K562 (cell line): ENCODE data around the gene VSIG2. TPM values are rescaled to one million over a fixed set of nuclear protein-coding genes. Genes with fewer than 3 reads are reported as not detected.

ENCODE experiments used
- ATAC-seq: fragments of 200-7000 bp; cut with Tn5 transposase; 3 replicates; pipeline ENCODE4 v1.9.1; 2020; ENCODE audit warnings: moderate library complexity
- BruUV-seq: library from RNA; stranded (reverse); fragments of 400-500 nt; replicated peaks from 2 replicates; lab custom pipeline; 2021; lab: Mats Ljungman, UMichigan
- CTCF ChIA-PET: fragments of 300-600 bp; formaldehyde crosslinking; extraction: SDS; loops from one replicate; lab custom pipeline; 2021; ENCODE audit warnings: low intra/inter-chr PET ratio; lab: Yijun Ruan, JAX
- POLR2A ChIA-PET: fragments of 300-600, 350-650 bp; sonication (Branson Sonifier 250); formaldehyde crosslinking; extraction: SDS; loops from one replicate; lab custom pipeline; 2021; ENCODE audit warnings: antibody characterized with exemption, inconsistent platforms; lab: Yijun Ruan, JAX
- DNase-seq, 4 experiments: peaks; one replicate each; pipeline versions ENCODE4 v3.0.0 to v3.0.0-alpha.2; 2011 to 2018; ENCODE audit warnings: low spot score in 3 of 4, mixed read lengths in 3 of 4; ENCODE audit errors: extremely low read depth in 1 of 4
- FAIRE-seq: peaks from 2 replicates; lab custom pipeline; 2011; peaks lifted over from hg19 to GRCh38; lab: Jason Lieb, UNC
- H2AFZ ChIP-seq: 2 replicates; pipeline ENCODE4 v1.6.0; 2011; ENCODE audit warnings: low read depth, low read length, control low read depth, inconsistent platforms
- H3K27ac ChIP-seq: fragments of 200-600 bp; 3 replicates; pipeline ENCODE4 v1.8.0; 2011; ENCODE audit warnings: low read depth, mild to moderate bottlenecking, control low read depth, inconsistent platforms, low read length, moderate library complexity, mixed read lengths; ENCODE audit errors: extremely low read depth
- H3K27me3 ChIP-seq, 2 experiments: fragments of 300-600 bp in 1 of 2; 2 replicates in 1 of 2; 3 replicates in 1 of 2; pipeline versions ENCODE4 v1.6.0 to v1.8.0; 2011; ENCODE audit warnings: inconsistent platforms in 2 of 2, low read length in 2 of 2, mild to moderate bottlenecking in 1 of 2, mixed read lengths in 1 of 2, moderate library complexity in 1 of 2; ENCODE audit not compliant: control insufficient read depth in 2 of 2, insufficient read depth in 2 of 2
- H3K36me3 ChIP-seq: fragments of 300-600 bp; 3 replicates; pipeline ENCODE4 v1.8.0; 2011; ENCODE audit warnings: mild to moderate bottlenecking, low read length, inconsistent platforms; ENCODE audit not compliant: control insufficient read depth, insufficient read depth
- H3K4me1 ChIP-seq, 2 experiments: fragments of 200-600 bp in 1 of 2; replicated peaks in 1 of 2; 2 replicates in 1 of 2; 3 replicates in 1 of 2; pipeline versions ENCODE4 v1.5.1 to v1.8.0; 2011; ENCODE audit warnings: inconsistent platforms in 2 of 2, low read length in 2 of 2, mild to moderate bottlenecking in 1 of 2, mixed read lengths in 1 of 2, moderate library complexity in 1 of 2; ENCODE audit not compliant: control insufficient read depth in 2 of 2, insufficient read depth in 2 of 2
- H3K4me2 ChIP-seq: 2 replicates; pipeline ENCODE4 v1.6.1; 2011; ENCODE audit warnings: low read length, control low read depth, inconsistent platforms, mixed read lengths; ENCODE audit not compliant: insufficient read depth
- H3K4me3 ChIP-seq: fragments of 200-600 bp; sonication (generic), shearing (Covaris generic); 2 replicates; pipeline ENCODE4 v1.5.1; 2016; ENCODE audit warnings: control low read depth, inconsistent platforms
- H3K79me2 ChIP-seq: fragments of 200-600 bp; 3 replicates; pipeline ENCODE4 v1.8.0; 2011; ENCODE audit warnings: low read length, inconsistent platforms; ENCODE audit not compliant: control insufficient read depth, insufficient read depth
- H3K9ac ChIP-seq, 2 experiments: 2 replicates each; pipeline versions ENCODE4 v1.6.0 to v1.6.1; 2011; ENCODE audit warnings: low read depth in 2 of 2, low read length in 2 of 2, control low read depth in 1 of 2, inconsistent platforms in 1 of 2, mild to moderate bottlenecking in 1 of 2, mixed read lengths in 1 of 2; ENCODE audit not compliant: insufficient read depth in 1 of 2
- H3K9me1 ChIP-seq: one replicate; pipeline ENCODE4 v1.6.0; 2011; ENCODE audit warnings: inconsistent platforms, mild to moderate bottlenecking, low read length, moderate library complexity; ENCODE audit not compliant: control insufficient read depth, insufficient read depth
- H3K9me3 ChIP-seq: replicated peaks from 2 replicates; pipeline ENCODE4 v1.5.1; 2011; ENCODE audit warnings: low read depth, low read length, inconsistent platforms; ENCODE audit not compliant: control insufficient read depth, insufficient read depth
- H4K20me1 ChIP-seq: replicated peaks from 2 replicates; pipeline ENCODE4 v1.6.1; 2011; ENCODE audit warnings: low read length, inconsistent platforms, mixed read lengths; ENCODE audit not compliant: control insufficient read depth, insufficient read depth
- BHLHE40 ChIP-seq: IDR thresholded peaks from 2 replicates; pipeline ENCODE4 v1.6.1; 2011; ENCODE audit warnings: low read length, improper control_type of control experiment
- CHD4 ChIP-seq: fragments of 200-600 bp; sonication (generic); IDR thresholded peaks from 3 replicates; pipeline ENCODE4 v1.6.1; 2012; ENCODE audit warnings: low read depth, mild to moderate bottlenecking, mixed read lengths, low read length, inconsistent platforms; ENCODE audit not compliant: insufficient read depth, insufficient replicate concordance, poor library complexity, severe bottlenecking
- DPF2 ChIP-seq: fragments of 450-650 bp; IDR thresholded peaks from 2 replicates; pipeline ENCODE4 v1.6.1; 2016
- E2F3 ChIP-seq: fragments of 250-450 bp; sonication (Bioruptor Pico); IDR thresholded peaks from 2 replicates; pipeline ENCODE4 v1.4.0; 2020; ENCODE audit warnings: mild to moderate bottlenecking
- ETV6 ChIP-seq, 3 experiments: fragments of 150-350 bp in 1 of 3; sonication (generic) in 1 of 3; formaldehyde crosslinking in 1 of 3; IDR thresholded peaks; 2 replicates each; pipeline versions ENCODE4 v1.6.1 to v1.8.0; 2014 to 2022; ENCODE audit warnings: borderline replicate concordance in 2 of 3, low read depth in 2 of 3, antibody characterized with exemption in 1 of 3, low read length in 1 of 3, mild to moderate bottlenecking in 1 of 3, missing genetic modification reagents in 1 of 3
- FOS ChIP-seq: IDR thresholded peaks from 3 replicates; pipeline ENCODE4 v1.6.1; 2011; ENCODE audit not compliant: insufficient read length; ENCODE audit errors: extremely low read depth
- RBFOX2 ChIP-seq: fragments of 200-400 bp; formaldehyde crosslinking; IDR thresholded peaks from 2 replicates; pipeline ENCODE4 v1.6.1; 2017; ENCODE audit warnings: low read depth, mild to moderate bottlenecking, low read length, moderate library complexity
- SMAD4 ChIP-seq: fragments of 250-450 bp; sonication (Bioruptor Pico); conservative IDR thresholded peaks from 2 replicates; pipeline ENCODE4 v1.8.0; 2021; ENCODE audit warnings: inconsistent platforms, mild to moderate bottlenecking, moderate library complexity
- SMARCA5 ChIP-seq: fragments of 450-650 bp; IDR thresholded peaks from 2 replicates; pipeline ENCODE4 v1.6.1; 2016
- SRSF7 ChIP-seq: fragments of 200-400 bp; formaldehyde crosslinking; optimal IDR thresholded peaks from 2 replicates; pipeline ENCODE3; 2017; ENCODE audit warnings: mild to moderate bottlenecking, low read depth, low read length
- ZFP36 ChIP-seq: fragments of 150-350 bp; IDR thresholded peaks from 2 replicates; pipeline ENCODE4 v1.6.1; 2018; ENCODE audit warnings: low read length, low read depth; ENCODE audit not compliant: partially characterized antibody
- ZNF121 ChIP-seq: sonication (generic); formaldehyde crosslinking; conservative IDR thresholded peaks from 2 replicates; pipeline ENCODE4 v1.8.0; 2022; ENCODE audit warnings: missing genetic modification reagents
- ZNF23 ChIP-seq: fragments of 250-450 bp; sonication (Bioruptor Pico); IDR thresholded peaks from 2 replicates; pipeline ENCODE4 v1.4.0; 2020; ENCODE audit warnings: mild to moderate bottlenecking
- ZNF347 ChIP-seq: fragments of 450-650 bp; formaldehyde crosslinking; IDR thresholded peaks from 2 replicates; pipeline ENCODE4 v1.4.0; 2020; ENCODE audit warnings: low read depth, mild to moderate bottlenecking, moderate library complexity
- WGBS: fragments of 100-300 bp; shearing (Covaris generic); methylation state at CpG from one replicate; pipeline ENCODE4 v1.1.6; 2016; ENCODE audit warnings: low coverage, mixed read lengths; ENCODE audit not compliant: insufficient coverage; ENCODE audit errors: missing lambda C conversion rate; 5-methylcytosine and 5-hydroxymethylcytosine counted together
- in situ Hi-C: fragments of 300-500 bp; cut with MboI; formaldehyde crosslinking; loops from 4 replicates; pipeline ENCODE4 v1.15.0; 2018; ENCODE audit warnings: inconsistent platforms, mixed read lengths
- intact Hi-C: fragments of 100-400 bp; cut with micrococcal nuclease; formaldehyde crosslinking; loops from 2 replicates; pipeline ENCODE4 v1.14.2; 2022
- polyA plus RNA-seq, 8 experiments: library from polyadenylated mRNA; depleted of rRNA in 4 of 8; stranded (reverse) in 5 of 8; unstranded in 3 of 8; fragments of >200 nt; fragmentation: Nextera tagmentation in 2 of 8; fragmentation: Illumina TruSeq in 1 of 8; extraction: Ambion mirVana in 2 of 8; extraction: Trizol in 1 of 8; gene quantifications; 2 replicates each; pipeline versions ENCODE4 v1.2.1 to v1.2.3, GENCODE V29; 2011 to 2014; ENCODE audit warnings: inconsistent platforms in 1 of 8, missing spikeins in 1 of 8
- total RNA-seq, 7 experiments: library from RNA; depleted of rRNA in 6 of 7; stranded (reverse); fragments of >200 nt in 6 of 7; fragmentation: Illumina TruSeq in 2 of 7; extraction: Trizol in 2 of 7; gene quantifications; 2 replicates each; pipeline versions ENCODE4 v1.2.1 to v1.2.3, GENCODE V29; 2011 to 2021; ENCODE audit warnings: low replicate concordance in 1 of 7
- TF ChIP-seq, protein P1 (sequence below): sonication (generic); formaldehyde crosslinking; IDR thresholded peaks from 2 replicates; pipeline ENCODE4 v1.8.0; 2022; ENCODE audit warnings: missing genetic modification reagents, mild to moderate bottlenecking, moderate library complexity, borderline replicate concordance
- TF ChIP-seq, protein P2 (sequence below): fragments of 450-650 bp; IDR thresholded peaks from 2 replicates; pipeline ENCODE4 v1.6.1; 2017; ENCODE audit warnings: antibody characterized with exemption, mild to moderate bottlenecking
- TF ChIP-seq, protein P3 (sequence below): sonication (generic); formaldehyde crosslinking; IDR thresholded peaks from 2 replicates; pipeline ENCODE4 v1.9.0; 2022; ENCODE audit warnings: mild to moderate bottlenecking, missing genetic modification reagents

VSIG2 gene
- total and polyA plus RNA-seq, 9 of the 15 experiments (the other 6 are each of a cell fraction or from before 2014, with no cell fraction given), result not detected

DNA sequence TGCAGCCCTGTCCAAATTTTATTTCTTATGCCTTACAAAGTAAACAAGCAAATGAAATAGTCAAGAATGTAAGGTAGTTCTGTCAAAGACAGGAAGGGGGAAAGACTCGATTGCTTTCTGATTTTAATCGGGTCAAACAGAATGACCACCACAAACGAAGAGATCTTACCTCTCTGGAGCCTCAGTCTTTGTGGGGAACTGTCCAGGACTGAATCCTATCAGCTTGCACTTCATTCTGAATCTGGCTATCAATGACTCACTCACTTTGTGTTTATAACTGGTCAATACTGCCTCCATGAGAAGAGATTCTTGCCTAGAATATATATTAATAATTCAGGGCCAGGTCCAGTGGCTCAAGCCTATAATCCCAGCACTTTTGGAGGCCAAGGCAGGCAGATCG lies 30.9 kb upstream of the VSIG2 start:
- Histone ChIP-seq H3K9me3 (no peaks in the 10 kb centered on the region), H3K27ac (no peak overlapping the region), H4K20me1 (no peaks in the 10 kb centered on the region), H2AFZ (no peak overlapping the region), H3K9me1 (no peaks in the 10 kb centered on the region), H3K79me2 (no peaks in the 10 kb centered on the region), H3K4me1 (no peaks in the 10 kb centered on the region), H3K4me3 (no peak overlapping the region), H3K36me3 (no peaks in the 10 kb centered on the region), H3K27me3 (no peaks in the 10 kb centered on the region), H3K9ac (no peak overlapping the region), H3K4me2 (no peak overlapping the region)
- DNase-seq, result no peak
- in situ Hi-C loops (no loop called here), intact Hi-C loops (no loop called here)
- CTCF ChIA-PET, result no interaction called here
- POLR2A ChIA-PET, result interaction anchor here (0.7 kb wide), 1 partner anchor 103 kb away, joined by 3 read pairs; no protein-coding TSS in a partner anchor
- no TSS peak for BruUV-seq
- TF ChIP-seq, protein P1, sequence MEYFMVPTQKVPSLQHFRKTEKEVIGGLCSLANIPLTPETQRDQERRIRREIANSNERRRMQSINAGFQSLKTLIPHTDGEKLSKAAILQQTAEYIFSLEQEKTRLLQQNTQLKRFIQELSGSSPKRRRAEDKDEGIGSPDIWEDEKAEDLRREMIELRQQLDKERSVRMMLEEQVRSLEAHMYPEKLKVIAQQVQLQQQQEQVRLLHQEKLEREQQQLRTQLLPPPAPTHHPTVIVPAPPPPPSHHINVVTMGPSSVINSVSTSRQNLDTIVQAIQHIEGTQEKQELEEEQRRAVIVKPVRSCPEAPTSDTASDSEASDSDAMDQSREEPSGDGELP (CRISPR knock-in tag), result no peak
- TF ChIP-seq SMAD4 (CRISPR knock-in tag), result no peak
- TF ChIP-seq RBFOX2, result no peak
- no peak for TF ChIP-seq DPF2
- TF ChIP-seq SMARCA5, result no peak
- TF ChIP-seq, protein P2, sequence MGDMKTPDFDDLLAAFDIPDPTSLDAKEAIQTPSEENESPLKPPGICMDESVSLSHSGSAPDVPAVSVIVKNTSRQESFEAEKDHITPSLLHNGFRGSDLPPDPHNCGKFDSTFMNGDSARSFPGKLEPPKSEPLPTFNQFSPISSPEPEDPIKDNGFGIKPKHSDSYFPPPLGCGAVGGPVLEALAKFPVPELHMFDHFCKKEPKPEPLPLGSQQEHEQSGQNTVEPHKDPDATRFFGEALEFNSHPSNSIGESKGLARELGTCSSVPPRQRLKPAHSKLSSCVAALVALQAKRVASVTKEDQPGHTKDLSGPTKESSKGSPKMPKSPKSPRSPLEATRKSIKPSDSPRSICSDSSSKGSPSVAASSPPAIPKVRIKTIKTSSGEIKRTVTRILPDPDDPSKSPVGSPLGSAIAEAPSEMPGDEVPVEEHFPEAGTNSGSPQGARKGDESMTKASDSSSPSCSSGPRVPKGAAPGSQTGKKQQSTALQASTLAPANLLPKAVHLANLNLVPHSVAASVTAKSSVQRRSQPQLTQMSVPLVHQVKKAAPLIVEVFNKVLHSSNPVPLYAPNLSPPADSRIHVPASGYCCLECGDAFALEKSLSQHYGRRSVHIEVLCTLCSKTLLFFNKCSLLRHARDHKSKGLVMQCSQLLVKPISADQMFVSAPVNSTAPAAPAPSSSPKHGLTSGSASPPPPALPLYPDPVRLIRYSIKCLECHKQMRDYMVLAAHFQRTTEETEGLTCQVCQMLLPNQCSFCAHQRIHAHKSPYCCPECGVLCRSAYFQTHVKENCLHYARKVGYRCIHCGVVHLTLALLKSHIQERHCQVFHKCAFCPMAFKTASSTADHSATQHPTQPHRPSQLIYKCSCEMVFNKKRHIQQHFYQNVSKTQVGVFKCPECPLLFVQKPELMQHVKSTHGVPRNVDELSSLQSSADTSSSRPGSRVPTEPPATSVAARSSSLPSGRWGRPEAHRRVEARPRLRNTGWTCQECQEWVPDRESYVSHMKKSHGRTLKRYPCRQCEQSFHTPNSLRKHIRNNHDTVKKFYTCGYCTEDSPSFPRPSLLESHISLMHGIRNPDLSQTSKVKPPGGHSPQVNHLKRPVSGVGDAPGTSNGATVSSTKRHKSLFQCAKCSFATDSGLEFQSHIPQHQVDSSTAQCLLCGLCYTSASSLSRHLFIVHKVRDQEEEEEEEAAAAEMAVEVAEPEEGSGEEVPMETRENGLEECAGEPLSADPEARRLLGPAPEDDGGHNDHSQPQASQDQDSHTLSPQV, result no peak
- no peak for TF ChIP-seq ZNF121 (CRISPR knock-in tag)
- TF ChIP-seq FOS, result no peak
- no peak for TF ChIP-seq CHD4
- no peak for TF ChIP-seq SRSF7
- TF ChIP-seq ZNF347 (CRISPR knock-in tag), result no peak
- no peak for TF ChIP-seq ETV6 (IDR thresholded peaks at IDR 0.05; ENCODE audit: borderline replicate concordance in 1 of 2, low read depth in 2 of 2, low read length in 1 of 2)
- TF ChIP-seq ETV6 (CRISPR knock-in tag; IDR thresholded peaks at IDR 0.05; ENCODE audit: borderline replicate concordance), result no peak
- no peak for TF ChIP-seq ZFP36
- no peak for TF ChIP-seq ZNF23
- TF ChIP-seq E2F3 (CRISPR knock-in tag), result no peak
- TF ChIP-seq, protein P3, sequence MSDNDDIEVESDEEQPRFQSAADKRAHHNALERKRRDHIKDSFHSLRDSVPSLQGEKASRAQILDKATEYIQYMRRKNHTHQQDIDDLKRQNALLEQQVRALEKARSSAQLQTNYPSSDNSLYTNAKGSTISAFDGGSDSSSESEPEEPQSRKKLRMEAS, result no peak
- TF ChIP-seq BHLHE40, result no peak
- FAIRE-seq, result no peak
- WGBS, result 47% methylated on average over 4 of the region's 4 CpGs
- no peak for ATAC-seq
